Fibroblast of skin of left biceps (primary cell): ENCODE measurements around the gene ITGA11.

Source experiments
- DNase-seq, 2 experiments: peaks; one replicate each; pipeline ENCODE4 v3.0.0-alpha.2; 2013; ENCODE audit warnings: low read depth in 2 of 2

Gene ITGA11, protein sequence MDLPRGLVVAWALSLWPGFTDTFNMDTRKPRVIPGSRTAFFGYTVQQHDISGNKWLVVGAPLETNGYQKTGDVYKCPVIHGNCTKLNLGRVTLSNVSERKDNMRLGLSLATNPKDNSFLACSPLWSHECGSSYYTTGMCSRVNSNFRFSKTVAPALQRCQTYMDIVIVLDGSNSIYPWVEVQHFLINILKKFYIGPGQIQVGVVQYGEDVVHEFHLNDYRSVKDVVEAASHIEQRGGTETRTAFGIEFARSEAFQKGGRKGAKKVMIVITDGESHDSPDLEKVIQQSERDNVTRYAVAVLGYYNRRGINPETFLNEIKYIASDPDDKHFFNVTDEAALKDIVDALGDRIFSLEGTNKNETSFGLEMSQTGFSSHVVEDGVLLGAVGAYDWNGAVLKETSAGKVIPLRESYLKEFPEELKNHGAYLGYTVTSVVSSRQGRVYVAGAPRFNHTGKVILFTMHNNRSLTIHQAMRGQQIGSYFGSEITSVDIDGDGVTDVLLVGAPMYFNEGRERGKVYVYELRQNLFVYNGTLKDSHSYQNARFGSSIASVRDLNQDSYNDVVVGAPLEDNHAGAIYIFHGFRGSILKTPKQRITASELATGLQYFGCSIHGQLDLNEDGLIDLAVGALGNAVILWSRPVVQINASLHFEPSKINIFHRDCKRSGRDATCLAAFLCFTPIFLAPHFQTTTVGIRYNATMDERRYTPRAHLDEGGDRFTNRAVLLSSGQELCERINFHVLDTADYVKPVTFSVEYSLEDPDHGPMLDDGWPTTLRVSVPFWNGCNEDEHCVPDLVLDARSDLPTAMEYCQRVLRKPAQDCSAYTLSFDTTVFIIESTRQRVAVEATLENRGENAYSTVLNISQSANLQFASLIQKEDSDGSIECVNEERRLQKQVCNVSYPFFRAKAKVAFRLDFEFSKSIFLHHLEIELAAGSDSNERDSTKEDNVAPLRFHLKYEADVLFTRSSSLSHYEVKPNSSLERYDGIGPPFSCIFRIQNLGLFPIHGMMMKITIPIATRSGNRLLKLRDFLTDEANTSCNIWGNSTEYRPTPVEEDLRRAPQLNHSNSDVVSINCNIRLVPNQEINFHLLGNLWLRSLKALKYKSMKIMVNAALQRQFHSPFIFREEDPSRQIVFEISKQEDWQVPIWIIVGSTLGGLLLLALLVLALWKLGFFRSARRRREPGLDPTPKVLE

GRCh38 chr15:68431792-68432401 is at the start of gene ITGA11:
TSS of gene ITGA11 (minus strand) at chr15:68432163. CDS start at chr15:68432066, 97 bp downstream.
- no peak for DNase-seq

DNA sequence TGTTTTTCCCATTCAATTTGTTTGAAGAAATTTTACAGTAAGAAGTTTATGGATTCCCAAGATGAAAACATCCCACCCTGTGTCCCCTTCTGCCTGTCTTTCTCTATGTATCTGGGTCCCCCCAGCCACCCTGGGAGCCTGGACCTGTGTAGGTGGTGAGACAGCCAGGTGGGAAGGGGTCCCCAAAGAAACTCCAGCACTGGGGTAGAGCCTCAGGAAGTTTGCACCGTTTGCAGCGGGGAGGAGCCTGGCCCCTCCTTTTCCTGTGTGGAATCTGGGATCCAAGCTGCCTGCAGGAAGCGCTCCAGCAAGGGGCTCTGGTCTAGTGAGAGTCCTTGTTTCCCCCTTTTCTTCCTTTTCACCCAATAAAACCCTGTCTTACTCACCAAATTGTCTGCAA is 49.4 kb upstream of the ITGA11 start:
- no peak for DNase-seq

DNA sequence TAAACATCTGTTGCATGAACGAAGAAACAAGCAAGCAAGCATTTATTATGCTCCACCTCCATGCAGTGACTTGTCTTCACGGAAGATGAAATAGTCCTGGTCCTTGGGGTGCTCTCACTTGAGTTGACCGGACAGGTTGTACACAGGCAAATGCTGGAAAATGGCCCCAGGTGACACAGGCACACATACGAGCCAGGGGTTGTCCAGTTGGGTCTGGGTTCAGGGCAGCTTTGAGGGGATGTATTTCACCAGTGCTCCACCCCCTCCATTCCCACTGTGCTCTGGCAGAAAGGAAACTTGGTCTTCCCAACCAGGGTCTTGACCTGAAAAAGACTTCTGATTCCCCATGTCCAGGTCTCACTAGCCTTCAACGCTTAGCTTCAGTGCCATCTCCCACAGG is 48.3 kb upstream of the ITGA11 start:
- no peak for DNase-seq

DNA sequence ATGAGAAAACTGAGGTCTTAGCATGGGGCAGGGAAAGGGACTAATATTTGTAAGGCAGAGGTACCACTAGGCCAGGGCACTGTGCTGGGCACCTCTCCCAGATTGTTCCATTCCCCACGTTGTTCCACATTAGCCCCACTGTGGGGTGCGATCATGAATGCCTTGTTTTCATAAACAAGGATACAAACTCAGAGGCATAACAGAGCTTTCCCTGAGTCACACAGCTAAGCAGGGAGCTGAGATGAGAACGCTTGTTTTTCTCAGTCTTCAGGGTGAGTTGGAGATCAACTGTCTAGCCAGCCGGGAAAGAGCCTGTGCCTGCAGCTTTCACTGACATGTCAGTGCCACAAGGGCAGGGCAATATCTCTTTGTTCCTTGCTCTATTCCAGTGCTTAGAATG is 47.9 kb upstream of the ITGA11 start:
- DNase-seq, result no peak

- DNase-seq, result peak; percentile 92 to 95
Observed at GRCh38 chr15:68479406-68479805, 47.4 kb upstream of the ITGA11 start.

DNA sequence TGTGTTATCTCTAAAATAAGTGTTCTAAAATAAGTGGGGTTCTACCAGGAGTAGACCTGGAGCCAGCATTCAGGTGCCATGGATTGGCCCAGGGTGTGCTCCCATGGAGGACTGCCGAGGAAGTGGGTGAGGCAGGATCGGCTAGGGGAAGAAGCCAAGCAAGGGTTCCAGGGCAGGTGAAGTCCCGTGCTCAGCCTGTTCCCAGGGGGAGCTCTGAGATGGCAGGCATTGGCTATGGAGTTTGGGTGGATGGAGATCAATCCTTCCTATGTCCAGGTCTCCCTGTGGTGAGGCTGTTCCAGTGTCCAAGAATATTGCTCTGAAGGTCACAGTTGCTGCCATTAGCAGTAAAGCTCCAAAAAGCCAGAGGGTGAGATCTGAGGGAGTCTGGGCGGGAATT is 46.9 kb upstream of the ITGA11 start:
- no peak for DNase-seq

GRCh38 chr15:68475449-68475848 is 43.5 kb upstream of the ITGA11 start:
- no peak for DNase-seq

GRCh38 chr15:68471541-68471940 is 39.6 kb upstream of the ITGA11 start:
- DNase-seq, result no peak

DNA sequence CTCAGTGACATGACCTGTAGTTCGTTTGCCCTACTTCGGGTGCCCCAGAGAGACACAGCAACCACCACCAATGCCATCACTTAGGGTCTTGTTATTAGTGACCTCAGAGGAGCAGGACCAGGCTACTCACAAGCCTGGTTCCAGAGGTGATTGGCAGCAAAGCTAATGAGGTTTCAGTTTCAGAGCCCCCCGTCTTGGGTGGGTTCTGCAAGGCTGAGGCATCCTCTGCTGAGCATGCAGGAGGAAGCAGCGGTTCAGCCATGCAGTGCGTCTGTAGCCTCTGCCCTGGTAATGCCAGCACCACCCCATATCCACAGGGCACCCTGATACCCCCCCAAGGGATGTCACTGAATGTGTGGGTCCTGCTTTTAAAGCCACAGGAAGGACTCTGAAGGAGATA is 39.0 kb upstream of the ITGA11 start:
- no peak for DNase-seq

DNA sequence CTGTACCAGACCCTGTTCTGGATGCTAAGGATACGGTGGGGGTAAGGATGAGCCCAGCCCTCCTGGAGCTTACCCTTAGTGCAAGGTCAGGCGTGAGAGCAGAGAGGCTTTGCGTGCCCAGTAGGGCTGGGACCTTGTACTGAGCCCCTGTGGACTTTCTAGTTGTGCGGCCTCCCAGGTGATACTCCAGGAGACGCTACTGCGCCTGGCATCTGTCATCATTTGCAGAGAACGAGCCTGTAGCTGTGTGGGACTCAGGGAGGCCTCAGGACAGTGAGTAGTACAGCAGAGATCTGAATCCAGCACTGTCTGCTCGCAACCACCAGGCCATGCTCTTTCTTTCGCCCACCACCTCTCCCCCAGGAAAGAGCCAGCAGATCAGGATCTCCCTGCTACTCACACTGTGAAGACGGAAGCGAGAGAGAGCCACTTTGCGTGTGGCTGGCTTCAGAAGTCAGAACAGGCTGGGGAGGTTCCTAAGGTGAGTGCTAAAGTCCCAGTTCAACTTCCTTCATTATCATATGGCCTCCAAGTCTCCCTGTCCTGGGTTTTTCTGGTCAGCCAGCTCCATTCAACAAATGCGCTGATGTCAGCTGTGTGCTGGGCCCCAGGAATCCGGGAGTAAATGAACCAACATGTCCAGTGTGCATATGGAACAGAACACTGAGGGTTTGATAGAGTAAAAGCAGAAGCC is 38.2 kb upstream of the ITGA11 start:
- DNase-seq, result no peak

GRCh38 chr15:68469162-68470048 is 37.4 kb upstream of the ITGA11 start:
- peak in 1 of 2 experiments; percentile 22 for DNase-seq

DNA sequence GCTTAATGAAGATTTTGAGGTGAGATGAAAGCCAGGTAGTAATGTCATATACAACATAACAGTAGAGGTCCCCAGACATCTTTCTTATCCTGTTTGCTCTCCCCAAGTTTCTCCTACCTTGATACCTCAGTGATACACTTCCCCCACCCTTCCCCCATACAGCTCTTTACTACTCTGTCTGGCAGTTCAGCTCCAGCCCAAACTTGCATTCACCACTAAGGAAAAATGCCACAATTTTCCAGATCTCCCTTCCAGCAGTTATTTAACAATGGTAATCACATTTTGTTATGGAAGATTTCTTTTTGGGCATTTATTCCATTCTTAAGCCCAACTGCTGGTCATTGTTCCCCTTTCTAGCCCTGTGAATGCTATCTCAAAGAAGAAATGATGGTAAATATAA is 34.9 kb upstream of the ITGA11 start:
- DNase-seq, result no peak

GRCh38 chr15:68465861-68466560 is 34.0 kb upstream of the ITGA11 start:
- DNase-seq, result no peak

DNA sequence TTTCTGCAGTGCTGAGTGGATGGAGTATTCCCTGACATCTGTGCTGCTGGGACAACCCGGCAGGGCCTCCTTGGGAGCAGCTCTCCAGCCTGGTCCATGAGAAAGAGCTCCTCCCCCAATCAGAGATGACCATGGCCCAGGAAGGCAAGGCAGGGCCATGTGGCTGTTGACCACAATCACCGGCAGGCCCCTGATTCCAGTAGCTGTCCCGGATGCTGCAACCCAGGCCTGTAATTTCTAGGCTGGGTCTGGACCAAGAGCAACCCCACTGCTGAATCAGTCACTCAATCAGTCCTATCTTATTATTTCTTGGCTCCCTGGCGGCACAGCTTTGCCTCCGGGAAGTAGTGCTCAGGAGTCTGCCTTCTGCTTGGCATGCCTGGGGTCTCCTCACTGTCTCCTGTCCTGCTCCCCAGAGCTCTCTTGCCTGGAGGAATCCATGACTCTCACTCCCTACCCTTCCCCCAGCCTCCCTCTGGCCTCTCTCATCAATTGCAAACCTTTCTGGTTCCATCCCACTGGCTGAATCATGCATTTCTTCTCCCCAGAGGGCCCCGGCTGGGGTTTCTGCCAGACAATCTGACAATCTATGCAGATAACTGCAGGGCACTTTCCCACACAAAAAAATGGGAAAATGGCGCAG is 32.6 kb upstream of the ITGA11 start:
- peak; percentile 70 to 73 for DNase-seq

DNA sequence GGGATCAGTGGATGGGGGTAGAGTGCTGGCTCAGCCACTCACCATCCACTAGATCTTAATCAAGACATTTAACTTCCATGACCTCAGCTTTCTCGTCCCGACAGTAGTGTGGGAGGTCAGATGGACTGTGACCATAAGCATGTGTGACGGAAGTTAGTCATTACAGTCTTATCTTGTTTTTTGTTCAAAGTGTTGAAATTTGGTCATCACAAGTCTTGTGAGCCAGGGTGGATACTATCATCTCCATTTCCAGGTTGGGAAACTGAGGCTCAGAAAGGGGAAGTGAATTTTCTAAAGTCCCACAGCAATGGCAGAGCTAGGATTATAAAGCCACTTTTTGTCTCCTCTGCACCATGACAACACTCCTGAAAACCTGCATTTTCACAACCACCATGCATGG is 32.0 kb upstream of the ITGA11 start:
- DNase-seq, result no peak

DNA sequence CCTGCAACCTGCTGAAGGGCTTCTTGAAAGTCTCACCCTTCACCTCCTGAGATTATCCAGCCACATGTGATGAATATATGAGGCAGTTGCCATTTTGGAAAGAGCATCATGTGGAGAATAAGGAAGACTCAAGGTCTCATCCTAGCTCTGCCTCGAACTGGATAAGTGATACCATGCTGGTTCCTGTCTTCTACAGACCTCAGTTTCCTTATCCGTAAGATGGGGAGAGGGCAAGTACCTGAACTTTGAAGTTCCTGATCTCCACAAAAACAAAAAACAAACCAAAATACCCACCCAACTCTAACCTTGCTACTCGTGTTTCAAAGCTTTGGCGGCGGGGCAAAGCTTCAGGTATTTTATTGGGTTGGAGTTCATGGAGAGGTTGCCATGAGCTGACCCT is 31.5 kb upstream of the ITGA11 start:
- no peak for DNase-seq

GRCh38 chr15:68460166-68460565 is 28.2 kb upstream of the ITGA11 start:
- no peak for DNase-seq

GRCh38 chr15:68450192-68450591 is 18.2 kb upstream of the ITGA11 start:
- no peak for DNase-seq

DNA sequence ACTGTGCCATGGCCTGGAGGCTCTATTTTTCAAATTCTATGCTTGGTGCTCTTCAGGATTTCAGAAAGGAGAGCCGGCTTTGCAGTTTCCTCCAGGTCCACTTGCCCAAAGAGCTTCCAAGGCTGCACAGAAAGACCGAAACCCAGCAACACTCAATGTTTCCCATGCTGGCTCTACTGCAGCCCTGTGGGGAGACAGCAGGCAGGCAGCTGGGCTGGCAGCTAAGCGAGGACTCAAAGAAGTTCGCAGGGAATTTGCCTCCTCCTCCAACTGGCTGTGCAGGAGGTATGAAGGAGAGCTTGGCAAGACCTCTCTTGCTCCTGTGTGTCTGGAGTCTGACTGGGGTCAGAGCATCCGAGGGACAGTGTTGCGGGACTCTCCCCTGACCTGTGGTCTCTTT is 17.4 kb upstream of the ITGA11 start:
- no peak for DNase-seq
